Measurements from ENCODE around the gene NUP93. TPM values are rescaled to one million over a fixed set of nuclear protein-coding genes. Genes with fewer than 3 reads are reported as not detected.
"Not testable (repeated sequence)": the region's sequence is repeated elsewhere in the genome, so short reads cannot be mapped to it uniquely, and the experiment has no call there.

NUP93 gene
- polyA plus RNA-seq, 1 experiment, result 46.4 TPM

- no peaks in the 10 kb centered on the region for H3K27me3 ChIP-seq (ENCODE audit: control insufficient read depth, insufficient read depth, low read length)
- no peak for DNase-seq (ENCODE audit: low read depth, low spot score)
- H3K4me3 ChIP-seq (ENCODE audit: low read depth, low read length), result no peak overlapping the region
- H3K9me3 ChIP-seq (ENCODE audit: control insufficient read depth, insufficient read depth, low read length), result no peaks in the 10 kb centered on the region
- TF ChIP-seq, protein P1, sequence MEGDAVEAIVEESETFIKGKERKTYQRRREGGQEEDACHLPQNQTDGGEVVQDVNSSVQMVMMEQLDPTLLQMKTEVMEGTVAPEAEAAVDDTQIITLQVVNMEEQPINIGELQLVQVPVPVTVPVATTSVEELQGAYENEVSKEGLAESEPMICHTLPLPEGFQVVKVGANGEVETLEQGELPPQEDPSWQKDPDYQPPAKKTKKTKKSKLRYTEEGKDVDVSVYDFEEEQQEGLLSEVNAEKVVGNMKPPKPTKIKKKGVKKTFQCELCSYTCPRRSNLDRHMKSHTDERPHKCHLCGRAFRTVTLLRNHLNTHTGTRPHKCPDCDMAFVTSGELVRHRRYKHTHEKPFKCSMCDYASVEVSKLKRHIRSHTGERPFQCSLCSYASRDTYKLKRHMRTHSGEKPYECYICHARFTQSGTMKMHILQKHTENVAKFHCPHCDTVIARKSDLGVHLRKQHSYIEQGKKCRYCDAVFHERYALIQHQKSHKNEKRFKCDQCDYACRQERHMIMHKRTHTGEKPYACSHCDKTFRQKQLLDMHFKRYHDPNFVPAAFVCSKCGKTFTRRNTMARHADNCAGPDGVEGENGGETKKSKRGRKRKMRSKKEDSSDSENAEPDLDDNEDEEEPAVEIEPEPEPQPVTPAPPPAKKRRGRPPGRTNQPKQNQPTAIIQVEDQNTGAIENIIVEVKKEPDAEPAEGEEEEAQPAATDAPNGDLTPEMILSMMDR (IDR thresholded peaks at IDR 0.05; ENCODE audit: low read depth, low read length), result peak; percentile 79
- no peak overlapping the region for H3K27ac ChIP-seq (ENCODE audit: low read depth, low read length)
- ChIA-PET CTCF (interaction anchor here (0.5 to 4.2 kb wide), 37 partner anchors 8 to 611 kb away, joined by 3 to 33 read pairs (median 4); no protein-coding TSS in a partner anchor), POLR2A (no interaction called here)
These were observed 137.3 kb downstream of the NUP93 start for GRCh38 chr16:56866955-56867830.

GRCh38 chr16:56868175-56868574, 138.2 kb downstream of the NUP93 start:
- no peaks in the 10 kb centered on the region for H3K9me3 ChIP-seq (ENCODE audit: control insufficient read depth, insufficient read depth, low read length)
- CTCF ChIA-PET, result interaction anchor here (0.5 to 4.2 kb wide), 21 partner anchors 10 to 610 kb away, joined by 3 to 33 read pairs (median 6); no protein-coding TSS in a partner anchor
- POLR2A ChIA-PET, result no interaction called here
- no peak overlapping the region for H3K27ac ChIP-seq (ENCODE audit: low read depth, low read length)
- no peaks in the 10 kb centered on the region for H3K27me3 ChIP-seq (ENCODE audit: control insufficient read depth, insufficient read depth, low read length)
- no peak overlapping the region for H3K4me3 ChIP-seq (ENCODE audit: low read depth, low read length)
- no peak for DNase-seq (ENCODE audit: low read depth, low spot score)
- TF ChIP-seq, protein P1 (IDR thresholded peaks at IDR 0.05; ENCODE audit: low read depth, low read length), result no peak

GRCh38 chr16:56868766-56869165, 138.8 kb downstream of the NUP93 start:
- not testable (repeated sequence) for H3K27ac ChIP-seq (ENCODE audit: low read depth, low read length); DNase-seq (ENCODE audit: low read depth, low spot score); H3K9me3 ChIP-seq (ENCODE audit: control insufficient read depth, insufficient read depth, low read length); H3K4me3 ChIP-seq (ENCODE audit: low read depth, low read length); H3K27me3 ChIP-seq (ENCODE audit: control insufficient read depth, insufficient read depth, low read length)
- ChIA-PET POLR2A (interaction anchor here (0.6 to 1.1 kb wide), 3 partner anchors 63 to 70 kb away, joined by 3 to 4 read pairs (median 4); no protein-coding TSS in a partner anchor), CTCF (interaction anchor here (0.6 to 4.2 kb wide), 6 partner anchors 15 to 177 kb away, joined by 3 to 33 read pairs (median 18); no protein-coding TSS in a partner anchor)

GRCh38 chr16:56869513-56870275, 139.8 kb downstream of the NUP93 start:
- Histone ChIP-seq H3K27ac (ENCODE audit: low read depth, low read length) (no peak overlapping the region), H3K9me3 (ENCODE audit: control insufficient read depth, insufficient read depth, low read length) (no peaks in the 10 kb centered on the region), H3K27me3 (ENCODE audit: control insufficient read depth, insufficient read depth, low read length) (no peaks in the 10 kb centered on the region), H3K4me3 (ENCODE audit: low read depth, low read length) (no peak overlapping the region)
- ChIA-PET CTCF (interaction anchor here (0.6 to 4.2 kb wide), 5 partner anchors 10 to 176 kb away, joined by 3 to 33 read pairs (median 29); no protein-coding TSS in a partner anchor), POLR2A (interaction anchor here (0.6 to 1.1 kb wide), 2 partner anchors 62 to 69 kb away, joined by 3 to 4 read pairs; no protein-coding TSS in a partner anchor)
- DNase-seq (ENCODE audit: low read depth, low spot score), result no peak
- TF ChIP-seq, protein P1 (IDR thresholded peaks at IDR 0.05; ENCODE audit: low read depth, low read length), result peak; percentile 8; the same call in 1 of the 2 replicates

DNA sequence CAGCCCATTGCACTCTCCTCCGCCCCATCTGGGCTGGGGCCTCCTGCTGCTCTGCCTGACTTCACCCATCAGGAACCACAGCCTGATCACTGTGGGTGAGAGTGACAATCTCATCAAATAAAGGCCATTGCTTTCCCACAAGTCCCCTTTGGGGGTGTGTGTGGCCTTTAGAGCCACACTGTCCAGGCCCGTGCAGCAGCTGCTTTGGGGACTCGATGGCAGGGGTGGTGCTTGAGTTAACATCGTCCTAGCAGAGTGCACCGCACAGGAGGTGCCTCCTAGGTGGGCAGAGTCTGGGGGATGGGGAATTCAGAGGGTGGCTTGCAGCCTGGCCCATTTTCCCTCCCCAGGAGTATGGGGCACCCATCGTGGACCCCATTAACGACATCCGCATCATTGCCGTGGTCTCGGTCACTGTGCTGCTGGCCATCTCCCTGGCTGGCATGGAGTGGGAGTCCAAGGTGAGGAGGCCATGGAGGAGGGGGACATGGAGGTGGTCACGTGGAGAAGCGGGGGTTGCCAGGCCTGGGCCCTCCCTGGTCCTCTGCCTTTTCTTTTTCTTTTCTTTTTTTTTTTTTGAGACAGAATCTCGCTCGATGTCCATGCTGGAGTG, 140.5 kb downstream of the NUP93 start:
- Histone ChIP-seq H3K27me3 (ENCODE audit: control insufficient read depth, insufficient read depth, low read length) (no peaks in the 10 kb centered on the region), H3K27ac (ENCODE audit: low read depth, low read length) (no peak overlapping the region), H3K9me3 (ENCODE audit: control insufficient read depth, insufficient read depth, low read length) (no peaks in the 10 kb centered on the region), H3K4me3 (ENCODE audit: low read depth, low read length) (no peak overlapping the region)
- ChIA-PET POLR2A (no interaction called here), CTCF (interaction anchor here (4.2 kb wide), 1 partner anchor 175 kb away, joined by 33 read pairs; no protein-coding TSS in a partner anchor)
- DNase-seq (ENCODE audit: low read depth, low spot score), result no peak
- TF ChIP-seq, protein P1 (IDR thresholded peaks at IDR 0.05; ENCODE audit: low read depth, low read length), result no peak

All from AG04450 (cell line).